Kasumi-1 (cell line): ENCODE measurements around the gene ZGPAT.

Experiments
- DNase-seq, 2 experiments: peaks; one replicate each; lab custom pipeline; 2025; lab: John Stamatoyannopoulos, UW

Gene ZGPAT

GRCh38 chr20:63782521-63782971 lies 74.7 kb downstream of the ZGPAT start:
- no peak for DNase-seq

- DNase-seq = no peak
Observed at GRCh38 chr20:63783970-63784369, 76.1 kb downstream of the ZGPAT start.

- no peak for DNase-seq
Observed at GRCh38 chr20:63785691-63786131, 77.9 kb downstream of the ZGPAT start.
